ENCODE data around the gene C3AR1.
"Not testable (repeated sequence)": the region's sequence is repeated elsewhere in the genome, so short reads cannot be mapped to it uniquely, and the experiment has no call there.

The C3AR1 gene

DNA sequence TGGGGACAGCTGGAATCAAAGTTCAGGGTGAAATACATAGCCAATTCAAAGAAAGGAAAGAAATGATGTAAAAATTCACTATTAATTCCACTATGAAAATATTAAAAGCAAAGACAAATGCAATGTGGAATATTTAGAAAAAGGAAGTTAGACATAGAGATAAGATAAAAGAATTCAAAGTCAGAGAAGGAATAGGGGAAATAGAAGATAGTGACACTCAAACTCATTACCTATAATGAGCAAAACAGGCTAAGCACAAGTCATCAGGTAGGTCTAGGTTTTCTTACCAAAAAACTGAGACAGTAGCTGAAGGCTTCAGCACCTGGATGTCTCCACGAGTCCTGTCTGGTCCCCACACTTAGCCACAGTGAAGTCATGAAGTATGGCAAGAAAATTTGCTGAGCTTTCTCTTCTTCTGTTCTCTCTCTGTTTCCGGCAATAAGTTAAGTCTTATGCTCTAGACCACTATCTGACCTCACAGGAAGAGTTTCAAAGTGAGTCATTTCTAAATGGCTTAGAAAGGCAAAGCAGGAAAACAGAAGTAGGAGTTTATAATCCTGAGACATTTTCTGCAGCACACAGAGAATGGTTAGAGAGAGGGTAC, at the start of gene C3AR1:
Gene C3AR1, minus strand, starts transcription at position 369 of the 604 bp plus-strand sequence. CDS start 6,174 bp downstream, outside the sequence.
- no peak within 1 kb of the TSS for H3K27ac ChIP-seq
- no peak for TF ChIP-seq ZFX (IDR thresholded peaks at IDR 0.05)
- TF ChIP-seq, protein P1, sequence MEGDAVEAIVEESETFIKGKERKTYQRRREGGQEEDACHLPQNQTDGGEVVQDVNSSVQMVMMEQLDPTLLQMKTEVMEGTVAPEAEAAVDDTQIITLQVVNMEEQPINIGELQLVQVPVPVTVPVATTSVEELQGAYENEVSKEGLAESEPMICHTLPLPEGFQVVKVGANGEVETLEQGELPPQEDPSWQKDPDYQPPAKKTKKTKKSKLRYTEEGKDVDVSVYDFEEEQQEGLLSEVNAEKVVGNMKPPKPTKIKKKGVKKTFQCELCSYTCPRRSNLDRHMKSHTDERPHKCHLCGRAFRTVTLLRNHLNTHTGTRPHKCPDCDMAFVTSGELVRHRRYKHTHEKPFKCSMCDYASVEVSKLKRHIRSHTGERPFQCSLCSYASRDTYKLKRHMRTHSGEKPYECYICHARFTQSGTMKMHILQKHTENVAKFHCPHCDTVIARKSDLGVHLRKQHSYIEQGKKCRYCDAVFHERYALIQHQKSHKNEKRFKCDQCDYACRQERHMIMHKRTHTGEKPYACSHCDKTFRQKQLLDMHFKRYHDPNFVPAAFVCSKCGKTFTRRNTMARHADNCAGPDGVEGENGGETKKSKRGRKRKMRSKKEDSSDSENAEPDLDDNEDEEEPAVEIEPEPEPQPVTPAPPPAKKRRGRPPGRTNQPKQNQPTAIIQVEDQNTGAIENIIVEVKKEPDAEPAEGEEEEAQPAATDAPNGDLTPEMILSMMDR (conservative IDR thresholded peaks at IDR 0.05): no peak

DNA sequence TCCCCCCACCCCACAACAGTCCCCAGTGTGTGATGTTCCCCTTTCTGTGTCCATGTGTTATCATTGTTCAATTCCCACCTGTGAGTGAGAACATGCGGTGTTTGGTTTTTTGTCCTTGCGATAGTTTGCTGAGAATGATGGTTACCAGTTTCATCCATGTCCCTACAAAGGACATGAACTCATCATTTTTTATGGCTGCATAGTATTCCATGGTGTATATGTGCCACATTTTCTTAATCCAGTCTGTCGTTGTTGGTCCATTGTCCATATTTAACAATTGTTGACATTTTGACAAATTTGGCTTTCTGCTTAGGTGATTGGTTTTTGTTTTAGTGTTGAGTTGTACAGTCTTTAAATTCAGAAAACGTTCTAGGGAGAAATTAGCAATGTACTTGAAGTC, 47.0 kb upstream of the C3AR1 start:
- not testable (repeated sequence) for H3K27ac ChIP-seq

DNA sequence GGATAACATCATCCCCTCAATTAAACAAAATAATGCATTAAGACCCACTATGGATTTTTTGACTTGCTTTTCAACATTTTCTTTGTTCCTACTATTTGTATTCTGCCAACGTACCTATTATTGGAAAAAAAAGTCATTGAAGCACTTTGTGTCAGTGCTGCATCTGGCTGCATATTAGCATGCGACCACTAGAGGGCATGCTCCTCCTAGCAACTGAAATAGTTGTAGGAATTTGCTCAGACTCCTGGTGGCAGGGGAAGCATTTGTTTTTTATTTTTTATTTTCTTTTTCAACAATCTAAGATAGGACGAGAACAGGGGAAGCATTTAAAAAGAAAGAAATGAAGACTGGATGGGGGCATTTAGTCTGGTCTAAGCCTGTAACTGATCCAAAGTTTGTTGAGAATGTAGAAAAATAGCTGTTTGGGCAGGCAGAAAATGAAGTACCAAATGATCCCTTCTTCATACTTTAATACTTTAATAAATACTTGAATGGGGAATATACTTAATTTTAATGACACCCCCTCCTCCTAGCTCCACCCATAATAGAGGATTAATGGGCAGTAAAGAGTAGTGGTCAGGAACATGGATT, 42.7 kb upstream of the C3AR1 start:
- H3K27ac ChIP-seq: no peak overlapping the region
- no peak for TF ChIP-seq ZFX (IDR thresholded peaks at IDR 0.05)
- TF ChIP-seq, protein P1 (conservative IDR thresholded peaks at IDR 0.05): peak; percentile 99

DNA sequence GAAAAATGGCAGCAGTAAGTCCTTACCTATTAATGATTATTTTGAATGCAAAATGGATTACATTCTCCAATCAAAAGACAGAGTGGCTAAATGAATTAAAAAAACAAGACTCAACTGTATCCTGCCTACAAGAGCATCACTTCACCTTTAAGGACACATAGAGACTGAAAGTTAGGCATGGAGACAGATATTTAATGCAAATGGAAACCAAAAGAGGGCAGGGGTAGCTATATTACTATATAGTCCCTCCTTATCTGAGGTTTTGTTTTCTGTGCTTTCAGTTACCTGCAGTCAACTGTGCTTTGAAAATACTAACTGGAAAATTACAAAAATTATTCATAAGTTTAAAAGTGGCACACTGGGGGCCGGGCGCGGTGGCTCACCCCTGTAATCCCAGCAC, 33.1 kb upstream of the C3AR1 start:
- H3K27ac ChIP-seq: no peak overlapping the region
- no peak for TF ChIP-seq ZFX (IDR thresholded peaks at IDR 0.05)
- TF ChIP-seq, protein P1 (conservative IDR thresholded peaks at IDR 0.05): no peak

DNA sequence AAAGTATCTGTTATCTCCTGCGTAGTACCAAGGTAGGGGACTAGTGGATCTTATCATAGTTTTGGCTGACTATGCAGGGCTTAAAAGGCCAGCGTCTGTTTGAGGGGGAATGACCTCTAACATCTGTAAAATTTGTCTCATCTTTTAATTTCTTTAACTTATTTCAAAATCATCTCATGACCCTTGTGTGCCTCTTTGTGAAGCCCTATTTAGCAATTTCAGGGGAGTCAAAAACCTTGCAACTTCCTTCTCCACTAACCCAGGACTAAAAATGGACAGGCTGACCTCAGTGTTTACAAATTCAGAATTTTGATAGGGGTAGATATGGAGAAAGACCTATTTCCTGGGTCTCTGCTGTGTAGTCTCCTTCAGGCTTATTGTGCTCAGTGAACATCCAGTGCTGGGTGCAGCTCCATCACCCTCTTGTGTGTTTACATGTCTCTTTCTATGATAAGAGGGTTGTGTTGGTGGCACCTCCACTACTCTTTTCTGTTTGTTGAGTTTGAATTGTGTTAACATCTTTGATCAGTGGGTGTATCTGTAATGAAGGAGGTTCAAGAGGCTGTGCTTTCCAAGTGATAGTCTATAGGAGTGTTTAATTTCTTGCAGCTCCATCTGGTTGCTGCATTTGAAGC, 30.2 kb upstream of the C3AR1 start:
- no peak overlapping the region for H3K27ac ChIP-seq
- TF ChIP-seq, protein P1 (conservative IDR thresholded peaks at IDR 0.05): no peak
- TF ChIP-seq ZFX (IDR thresholded peaks at IDR 0.05): no peak

DNA sequence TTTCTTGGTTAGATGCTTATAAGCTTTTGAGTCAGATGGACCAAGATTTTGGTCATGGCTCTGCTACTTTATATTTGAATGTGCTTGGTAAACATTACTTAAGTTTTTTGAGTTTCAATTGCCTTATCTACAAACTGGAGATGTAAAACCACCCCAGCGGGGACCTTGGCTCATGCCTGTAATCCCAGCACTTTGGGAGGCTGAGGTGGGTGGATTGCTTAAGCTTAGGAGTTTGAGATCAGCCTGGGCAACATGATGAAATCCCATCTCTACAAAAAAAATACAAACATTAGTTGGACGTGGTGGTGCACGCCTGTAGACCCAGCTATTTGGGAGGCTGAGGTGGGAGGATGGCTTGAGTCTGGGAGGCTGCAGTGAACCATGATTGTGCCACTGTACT, 27.1 kb upstream of the C3AR1 start:
- TF ChIP-seq, protein P1 (conservative IDR thresholded peaks at IDR 0.05): no peak
- TF ChIP-seq ZFX (IDR thresholded peaks at IDR 0.05): no peak
- H3K27ac ChIP-seq: no peak overlapping the region

DNA sequence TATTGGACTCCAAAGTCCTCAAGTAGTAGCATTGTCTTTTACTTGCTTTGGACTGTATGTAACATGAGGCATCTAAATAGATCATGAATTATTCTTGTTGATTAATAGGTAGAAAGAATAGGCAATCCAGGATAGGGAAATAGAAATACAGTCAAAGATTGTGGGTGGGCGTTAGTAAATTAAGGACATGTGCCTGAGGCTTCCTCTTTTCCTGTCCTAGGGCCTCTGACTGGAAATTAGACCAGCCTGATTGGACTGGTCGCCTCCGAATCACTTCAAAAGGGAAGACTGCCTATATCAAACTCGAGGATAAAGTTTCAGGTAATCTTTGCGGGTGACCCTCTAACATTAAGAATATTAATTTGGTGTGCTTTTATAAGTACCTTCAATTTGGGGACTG, 23.6 kb upstream of the C3AR1 start:
- TF ChIP-seq, protein P1 (conservative IDR thresholded peaks at IDR 0.05): no peak
- TF ChIP-seq ZFX (IDR thresholded peaks at IDR 0.05): no peak
- no peak overlapping the region for H3K27ac ChIP-seq

DNA sequence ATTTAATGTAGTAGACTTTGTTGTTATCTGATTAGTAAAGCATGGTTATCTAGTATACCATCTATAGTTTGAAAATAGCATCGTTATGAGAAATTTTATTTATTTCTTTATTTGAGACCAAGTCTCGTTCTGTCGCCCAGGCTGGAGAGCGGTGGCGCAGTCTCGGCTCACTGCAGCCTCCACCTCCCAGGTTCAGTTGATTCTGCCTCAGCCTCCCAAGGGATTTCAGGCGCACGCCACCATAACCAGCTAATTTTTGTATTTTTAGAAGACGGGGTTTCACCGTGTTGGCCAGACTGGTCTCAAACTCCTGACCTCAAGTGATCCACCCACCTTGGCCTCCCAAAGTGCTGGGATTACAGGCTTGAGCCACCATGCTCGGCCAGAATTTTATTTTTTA, 23.1 kb upstream of the C3AR1 start:
- not testable (repeated sequence) for H3K27ac ChIP-seq
